Fibroblast of the aortic adventitia (primary cell): ENCODE data around the gene FMN1. TPM values are rescaled to one million over a fixed set of nuclear protein-coding genes. Genes with fewer than 3 reads are reported as not detected.
A peak's percentile ranks its signal among the peaks of the same experiment; 100 is the strongest.

Experiments
- DNase-seq: peaks from one replicate; pipeline ENCODE4 v3.0.0-alpha.2; 2010; ENCODE audit warnings: low read depth
- H3K4me3 ChIP-seq: 2 replicates; pipeline ENCODE4 v1.5.1; 2011; ENCODE audit warnings: low read depth, mild to moderate bottlenecking, control low read depth, low read length, moderate library complexity
- CTCF ChIP-seq: IDR thresholded peaks from 2 replicates; pipeline ENCODE4 v1.5.1; 2011; ENCODE audit warnings: mild to moderate bottlenecking, low read length, control low read depth, inconsistent platforms; ENCODE audit not compliant: insufficient read depth
- total RNA-seq: library from RNA; depleted of rRNA; stranded (reverse); fragments of >200 nt; gene quantifications from 2 replicates; pipeline ENCODE4 v1.2.3, GENCODE V29; 2012; ENCODE audit warnings: low replicate concordance

FMN1 gene
- total RNA-seq, 1 donor = 1.1 TPM

DNA sequence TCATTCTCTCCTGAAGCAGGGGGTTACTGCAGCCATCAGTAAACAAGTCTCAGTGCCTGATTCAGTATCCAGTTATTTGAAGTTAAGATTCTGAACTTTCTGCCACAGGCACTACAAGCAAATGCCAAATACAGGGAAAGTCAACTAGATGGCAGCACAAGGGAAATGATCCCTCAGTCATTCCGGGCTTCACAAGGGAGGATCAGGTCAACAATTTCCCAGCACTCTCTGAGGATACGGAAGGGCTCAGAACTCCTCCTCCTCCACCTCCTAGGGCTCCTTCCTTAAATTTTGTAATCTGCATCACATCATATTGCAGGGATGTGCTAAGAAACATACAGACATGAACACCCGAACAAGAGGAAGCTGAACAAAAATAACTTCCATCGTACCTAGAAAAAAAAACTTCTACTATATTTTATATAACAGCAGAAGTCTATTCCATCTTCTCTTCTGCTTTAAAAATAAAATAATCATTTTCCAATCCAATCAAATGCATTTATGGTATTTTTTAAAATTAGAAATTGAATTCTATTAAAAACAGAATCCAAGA is 187.1 kb downstream of the FMN1 start:
- peak; percentile 58 for DNase-seq
- peak; percentile 47 for TF ChIP-seq CTCF
- H3K4me3 ChIP-seq = no peak overlapping the region

- no peak overlapping the region for H3K4me3 ChIP-seq
- TF ChIP-seq CTCF = no peak
- no peak for DNase-seq
Measured at GRCh38 chr15:33005582-33005981, 188.9 kb downstream of the FMN1 start.

DNA sequence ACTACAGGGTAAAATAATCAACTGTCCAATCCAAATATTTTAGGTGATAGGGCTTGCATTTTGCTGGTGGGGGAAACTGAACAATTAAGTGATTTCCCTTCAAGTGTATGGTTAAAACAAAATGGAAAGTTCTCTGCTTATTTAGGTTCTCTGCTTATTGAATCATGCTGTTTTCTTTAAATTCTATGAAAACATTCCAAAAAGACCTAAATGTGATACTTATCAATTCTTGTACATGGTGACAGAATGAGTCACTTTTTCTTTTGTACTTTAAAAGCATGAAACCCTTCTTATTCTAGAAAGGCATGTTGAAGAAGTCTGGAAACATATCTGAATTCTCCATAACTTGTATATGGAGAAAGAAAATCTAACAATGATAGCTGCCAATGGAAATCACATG is 192.6 kb downstream of the FMN1 start:
- TF ChIP-seq CTCF = no peak
- DNase-seq = no peak
- H3K4me3 ChIP-seq = no peak overlapping the region

DNA sequence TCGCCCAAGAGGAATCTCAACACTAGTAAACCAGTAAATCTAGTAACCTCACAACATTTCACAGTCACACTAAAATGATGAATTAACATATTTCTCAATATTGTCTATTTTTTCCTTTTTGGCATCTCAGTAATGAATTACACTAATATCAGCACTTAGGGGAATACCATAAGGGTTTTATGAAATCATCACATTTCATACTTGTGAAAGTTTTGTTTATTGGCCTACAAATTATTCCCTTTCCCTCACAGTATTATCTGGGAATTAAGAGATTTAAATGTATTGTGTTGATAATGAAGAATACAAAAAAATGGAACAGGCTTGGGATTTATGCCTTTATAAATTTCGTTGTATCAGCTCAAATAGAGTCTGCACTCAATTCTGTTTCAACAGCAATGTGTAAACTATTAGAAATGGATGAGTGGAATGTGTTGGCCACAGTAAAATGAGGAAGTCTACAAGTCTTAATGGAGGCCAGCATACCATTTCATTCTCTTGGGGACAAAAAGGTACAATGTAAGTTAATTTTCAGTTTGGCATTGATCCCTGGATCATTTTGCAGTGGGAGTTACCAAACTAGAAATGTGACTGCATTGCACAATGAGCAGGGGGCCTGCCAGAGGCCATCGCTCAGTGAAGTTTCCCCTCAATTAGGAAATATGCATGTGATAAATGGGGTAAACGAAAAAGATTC is 195.4 kb downstream of the FMN1 start:
- DNase-seq = peak; percentile 91
- no peak for TF ChIP-seq CTCF
- no peak overlapping the region for H3K4me3 ChIP-seq

DNA sequence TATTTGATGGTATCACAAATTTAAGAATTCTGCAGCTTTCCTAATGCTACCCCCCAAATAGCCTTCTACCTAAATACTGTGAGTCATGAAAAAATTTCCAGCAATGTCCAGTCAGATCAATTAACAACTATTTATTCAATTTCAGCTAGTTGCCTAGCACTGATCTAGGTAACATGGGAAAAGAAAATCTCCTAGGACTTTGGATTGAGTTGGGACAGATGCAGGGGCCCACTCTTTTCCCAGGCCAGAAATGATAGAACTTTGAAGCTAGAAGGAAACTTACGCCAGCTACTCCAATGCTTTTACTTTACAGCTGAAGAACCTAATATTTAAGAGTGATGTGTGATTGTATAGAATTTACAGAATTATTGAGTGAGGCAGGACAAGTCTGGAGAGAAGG is 196.3 kb downstream of the FMN1 start:
- no peak for DNase-seq
- H3K4me3 ChIP-seq = no peak overlapping the region
- TF ChIP-seq CTCF = no peak

DNA sequence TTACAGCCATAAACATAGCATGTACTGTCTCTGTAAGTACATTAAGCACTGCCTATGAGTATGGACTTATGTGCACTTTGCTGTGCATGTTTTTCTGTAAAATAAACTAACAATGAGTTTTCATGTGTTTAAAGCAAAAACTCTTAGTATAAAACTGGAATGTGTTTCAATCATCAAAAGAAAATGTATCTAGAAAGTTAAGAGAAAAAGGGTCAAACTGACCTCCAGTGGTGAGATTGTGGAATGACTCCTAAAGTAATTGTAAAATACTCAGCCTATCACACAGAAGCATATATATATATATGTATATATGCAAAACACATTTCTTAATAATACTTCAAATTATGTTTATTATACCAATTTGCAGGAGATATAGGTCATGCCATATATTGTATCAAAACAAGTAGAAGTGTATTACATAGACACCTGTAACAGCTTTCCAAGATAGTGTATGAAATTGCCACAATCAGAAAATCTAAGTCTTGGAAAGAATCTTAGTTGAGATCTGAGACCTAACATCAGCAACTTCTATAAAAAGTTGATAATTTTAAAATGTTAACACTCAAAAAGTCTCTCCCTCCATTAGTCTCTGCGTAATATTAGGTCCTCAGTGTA is 199.6 kb downstream of the FMN1 start:
- H3K4me3 ChIP-seq = no peak overlapping the region
- peak; percentile 84 for DNase-seq
- peak; percentile 64 for TF ChIP-seq CTCF
